Neuronal stem cell (in vitro differentiated cells): ENCODE measurements around the gene OR5H1.
A peak's percentile ranks its signal among the peaks of the same experiment; 100 is the strongest.

ENCODE experiments used
- DNase-seq: peaks from one replicate; pipeline ENCODE4 v3.0.0-alpha.2; 2013; ENCODE audit warnings: low spot score
- H2AFZ ChIP-seq: one replicate; pipeline ENCODE4 v1.6.1; 2013; ENCODE audit warnings: mild to moderate bottlenecking, low read length, inconsistent platforms
- H2AK5ac ChIP-seq: 2 replicates; pipeline ENCODE4 v1.6.1; 2013; ENCODE audit warnings: low read depth, mild to moderate bottlenecking, inconsistent platforms, low read length, moderate library complexity, mixed read lengths
- H2BK120ac ChIP-seq: 2 replicates; pipeline ENCODE4 v1.6.1; 2013; ENCODE audit warnings: low read depth, mild to moderate bottlenecking, inconsistent platforms, low read length, moderate library complexity, mixed read lengths
- H2BK12ac ChIP-seq: one replicate; pipeline ENCODE4 v1.6.1; 2013; ENCODE audit warnings: low read length, inconsistent platforms
- H2BK15ac ChIP-seq: 2 replicates; pipeline ENCODE4 v1.6.1; 2013; ENCODE audit warnings: mild to moderate bottlenecking, low read length, inconsistent platforms, mixed read lengths
- H2BK5ac ChIP-seq: one replicate; pipeline ENCODE4 v1.6.1; 2013; ENCODE audit warnings: inconsistent platforms, mild to moderate bottlenecking, low read length, moderate library complexity
- H3K14ac ChIP-seq: one replicate; pipeline ENCODE4 v1.6.1; 2013; ENCODE audit warnings: low read length, inconsistent platforms
- H3K18ac ChIP-seq: 2 replicates; pipeline ENCODE4 v1.6.1; 2013; ENCODE audit warnings: low read length, inconsistent platforms
- H3K23ac ChIP-seq: 2 replicates; pipeline ENCODE4 v1.6.1; 2013; ENCODE audit warnings: low read depth, mild to moderate bottlenecking, mixed read lengths, low read length, inconsistent platforms; ENCODE audit not compliant: poor library complexity
- H3K27ac ChIP-seq: replicated peaks from 3 replicates; pipeline ENCODE4 v1.5.1; 2013; ENCODE audit warnings: low read length, inconsistent platforms
- H3K27me3 ChIP-seq, 3 experiments: 2 replicates each; pipeline ENCODE4 v1.6.1; 2013; ENCODE audit warnings: low read length in 3 of 3, mild to moderate bottlenecking in 2 of 3, inconsistent platforms in 1 of 3, low read depth in 1 of 3, mixed read lengths in 1 of 3, moderate library complexity in 1 of 3; ENCODE audit not compliant: control insufficient read depth in 3 of 3, insufficient read depth in 3 of 3
- H3K36me3 ChIP-seq, 2 donors: replicated peaks in 1 of 2; 2 replicates each; pipeline ENCODE4 v1.6.1; 2013; ENCODE audit warnings: low read length in 2 of 2; ENCODE audit not compliant: control insufficient read depth in 2 of 2, insufficient read depth in 2 of 2
- H3K4ac ChIP-seq: 2 replicates; pipeline ENCODE4 v1.6.1; 2013; ENCODE audit warnings: inconsistent platforms, mild to moderate bottlenecking, low read length, moderate library complexity
- H3K4me1 ChIP-seq, 2 donors: 1 replicate in 1 of 2; 2 replicates in 1 of 2; pipeline ENCODE4 v1.6.1; 2013; ENCODE audit warnings: low read length in 2 of 2, low read depth in 1 of 2; ENCODE audit not compliant: control insufficient read depth in 2 of 2, insufficient read depth in 1 of 2
- H3K4me2 ChIP-seq: one replicate; pipeline ENCODE4 v1.6.1; 2013; ENCODE audit warnings: mild to moderate bottlenecking, low read length, inconsistent platforms; ENCODE audit not compliant: insufficient read depth, poor library complexity, severe bottlenecking
- H3K4me3 ChIP-seq, 2 donors: 2 replicates each; pipeline ENCODE4 v1.5.1; 2013; ENCODE audit warnings: low read length in 2 of 2, mild to moderate bottlenecking in 2 of 2, inconsistent platforms in 1 of 2, moderate library complexity in 1 of 2
- H3K79me1 ChIP-seq: one replicate; pipeline ENCODE4 v1.6.1; 2013; ENCODE audit warnings: low read depth, mild to moderate bottlenecking, inconsistent platforms, low read length, moderate library complexity
- H3K9ac ChIP-seq: one replicate; pipeline ENCODE4 v1.6.1; 2013; ENCODE audit warnings: mild to moderate bottlenecking, low read depth, low read length, inconsistent platforms; ENCODE audit not compliant: poor library complexity
- H3K9me3 ChIP-seq, 2 donors: replicated peaks in 1 of 2; 2 replicates each; pipeline versions ENCODE3 to v1.6.1; 2013; ENCODE audit warnings: low read length in 2 of 2, mild to moderate bottlenecking in 2 of 2, inconsistent platforms in 1 of 2, low read depth in 1 of 2, mixed read lengths in 1 of 2, moderate library complexity in 1 of 2; ENCODE audit not compliant: control insufficient read depth in 2 of 2, insufficient read depth in 1 of 2
- H4K8ac ChIP-seq: one replicate; pipeline ENCODE4 v1.6.1; 2013; ENCODE audit warnings: low read depth, mild to moderate bottlenecking, inconsistent platforms, low read length, moderate library complexity
- H4K91ac ChIP-seq: one replicate; pipeline ENCODE4 v1.6.1; 2013; ENCODE audit warnings: low read length, low read depth, mild to moderate bottlenecking, inconsistent platforms; ENCODE audit not compliant: poor library complexity

OR5H1 gene

GRCh38 chr3:98182196-98182595, 51.7 kb downstream of the OR5H1 start:
- Histone ChIP-seq H3K4ac (no peak overlapping the region), H3K4me3 (no peak overlapping the region), H3K23ac (no peak overlapping the region), H3K9ac (no peak overlapping the region), H2BK5ac (no peak overlapping the region), H3K27me3 (no peaks in the 10 kb centered on the region), H3K4me2 (no peak overlapping the region), H3K9me3 (no peaks in the 10 kb centered on the region), H4K8ac (no peak overlapping the region), H3K4me1 (no peaks in the 10 kb centered on the region), H2BK15ac (no peak overlapping the region), H2BK12ac (no peak overlapping the region), H3K14ac (no peak overlapping the region), H2AK5ac (no peak overlapping the region), H3K36me3 (no peaks in the 10 kb centered on the region), H3K27ac (no peak overlapping the region), H2BK120ac (no peak overlapping the region), H4K91ac (no peak overlapping the region), H2AFZ (no peak overlapping the region), H3K18ac (no peak overlapping the region), H3K79me1 (no peaks in the 10 kb centered on the region)
- DNase-seq, result no peak

- Histone ChIP-seq H3K14ac (no peak overlapping the region), H3K27me3 (no peaks in the 10 kb centered on the region), H3K79me1 (no peaks in the 10 kb centered on the region), H2AK5ac (no peak overlapping the region), H2BK120ac (no peak overlapping the region), H3K9ac (no peak overlapping the region), H3K23ac (no peak overlapping the region), H3K4me2 (no peak overlapping the region), H3K18ac (no peak overlapping the region), H3K4me3 (no peak overlapping the region), H2BK5ac (no peak overlapping the region), H2BK12ac (no peak overlapping the region), H4K91ac (no peak overlapping the region), H2BK15ac (no peak overlapping the region), H3K27ac (no peak overlapping the region), H3K9me3 (no peaks in the 10 kb centered on the region), H3K4ac (no peak overlapping the region), H4K8ac (no peak overlapping the region), H3K4me1 (no peaks in the 10 kb centered on the region), H3K36me3 (no peaks in the 10 kb centered on the region), H2AFZ (no peak overlapping the region)
- peak; percentile 6 for DNase-seq
These were observed 54.7 kb downstream of the OR5H1 start for GRCh38 chr3:98185180-98185579.
